ENCODE data around the gene SLC11A2.
"Not testable (repeated sequence)": the region's sequence is repeated elsewhere in the genome, so short reads cannot be mapped to it uniquely, and the experiment has no call there.

Gene SLC11A2

GRCh38 chr12:51025338-51025835 lies 797 bp downstream of the SLC11A2 start:
- DNase-seq = no peak

- no peak for DNase-seq
Measured at GRCh38 chr12:51023625-51024382, 2.4 kb downstream of the SLC11A2 start.

DNA sequence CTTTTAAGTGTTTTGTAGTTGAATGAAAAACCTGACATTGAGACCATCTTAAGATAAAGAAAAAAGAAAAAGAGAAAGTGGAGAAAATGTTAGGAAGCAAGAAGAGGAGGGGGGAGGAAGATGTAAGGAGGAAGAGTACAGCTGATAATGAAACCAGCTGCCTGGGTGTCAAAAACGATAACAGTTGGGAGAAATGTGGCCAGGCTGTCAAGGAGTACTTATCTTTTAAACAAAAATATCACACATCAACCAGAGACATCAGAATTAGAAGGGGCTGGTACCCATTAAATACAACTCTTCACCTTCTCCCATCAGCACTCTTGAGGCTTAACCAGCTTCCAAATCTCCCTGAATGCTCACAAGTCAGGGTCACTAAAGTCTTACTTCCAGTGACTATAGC lies 4.5 kb downstream of the SLC11A2 start:
- DNase-seq = no peak

DNA sequence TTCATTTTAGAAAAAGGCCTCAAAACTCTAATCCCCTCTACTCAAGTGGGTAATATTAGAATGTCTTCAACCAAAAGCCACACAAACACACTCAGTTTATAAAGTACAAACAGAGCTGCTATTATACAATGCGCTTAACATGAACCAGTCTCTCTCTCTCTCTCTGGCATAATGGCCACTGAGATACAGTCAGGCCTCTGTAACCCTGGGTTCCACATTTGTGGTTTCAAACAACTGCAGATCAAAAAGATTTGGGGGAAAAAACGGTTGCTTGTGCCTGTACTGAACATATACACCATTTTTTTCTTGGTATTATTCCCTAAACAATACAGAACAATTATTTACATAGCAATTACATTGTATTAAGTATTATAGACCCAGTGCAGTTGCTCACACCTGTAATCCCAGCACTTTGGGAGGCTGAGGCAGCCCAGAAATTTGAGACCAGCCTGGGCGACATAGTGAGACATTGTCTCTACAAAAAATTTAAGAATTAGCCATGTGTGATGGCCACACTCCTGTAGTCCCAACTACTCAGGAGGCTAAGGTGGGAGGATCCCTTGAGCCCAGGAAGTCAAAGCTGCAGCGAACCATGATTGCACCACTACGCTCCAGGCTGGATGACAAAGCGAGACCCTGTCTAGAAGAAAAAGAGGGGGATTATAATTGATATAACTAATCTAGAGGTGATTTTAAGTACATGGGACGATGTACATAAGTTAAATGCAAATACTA lies 5.6 kb downstream of the SLC11A2 start:
- DNase-seq = no peak

DNA sequence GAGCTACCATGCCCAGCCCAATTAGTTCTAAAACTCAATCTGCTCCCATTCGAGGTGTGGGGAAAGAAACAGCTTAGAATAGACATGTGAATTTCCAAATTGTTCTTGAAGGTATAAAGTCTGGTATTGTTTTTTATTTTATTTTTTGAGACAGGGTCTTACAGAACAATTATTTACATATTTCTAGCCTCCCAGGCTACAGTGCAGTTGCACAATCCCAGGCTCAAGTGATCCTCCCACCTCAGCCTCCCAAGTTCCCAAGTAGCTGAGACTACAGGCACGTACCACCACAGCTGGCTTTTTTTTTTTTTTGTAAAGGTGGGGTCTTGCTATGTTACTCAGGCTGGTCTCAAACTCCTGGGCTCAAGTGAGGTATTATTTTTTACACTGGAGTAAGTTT lies 6.3 kb downstream of the SLC11A2 start:
- DNase-seq = no peak

GRCh38 chr12:51018956-51019355 lies 7.2 kb downstream of the SLC11A2 start:
- DNase-seq = no peak

DNA sequence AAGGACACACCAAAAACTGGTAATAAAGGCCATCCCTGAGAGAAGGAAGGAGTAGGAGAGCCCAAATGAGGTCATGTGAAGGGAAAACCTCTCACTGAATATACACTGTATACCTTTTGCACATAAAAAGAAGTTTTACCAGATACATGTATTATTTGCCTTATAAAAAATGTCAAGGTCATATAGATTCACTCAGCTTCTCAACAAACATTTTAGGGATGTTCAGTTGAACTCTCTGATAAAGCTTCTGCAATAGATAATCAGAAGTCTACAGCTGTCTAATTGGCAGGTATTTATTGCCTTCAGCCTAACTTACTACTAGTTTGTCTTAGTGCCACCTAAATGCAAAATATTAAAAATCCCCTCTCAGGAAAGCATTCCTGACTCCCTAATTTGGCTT lies 8.7 kb downstream of the SLC11A2 start:
- DNase-seq = no peak

- DNase-seq = not testable (repeated sequence)
Measured at GRCh38 chr12:51014467-51014866, 11.7 kb downstream of the SLC11A2 start.

DNA sequence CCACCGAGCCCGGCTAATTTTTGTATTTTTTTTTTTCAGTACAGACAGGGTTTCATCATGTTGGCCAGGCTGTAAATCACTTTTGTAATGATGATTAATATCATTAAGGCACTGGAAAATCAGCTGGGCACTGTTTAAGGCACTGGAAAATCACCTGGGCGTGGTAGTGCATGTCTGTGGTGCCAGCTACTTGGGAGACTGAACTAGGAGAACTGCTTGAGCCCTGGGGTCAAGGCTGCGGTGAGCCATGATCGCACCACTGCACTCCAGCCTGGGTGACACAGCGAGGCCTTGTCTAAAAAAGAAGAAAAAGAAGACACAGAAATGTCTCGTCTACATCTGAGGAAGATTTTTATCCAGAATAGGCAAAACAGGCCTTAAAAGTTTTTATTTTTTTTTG lies 12.7 kb downstream of the SLC11A2 start:
- DNase-seq = no peak

- DNase-seq = no peak
Measured at GRCh38 chr12:51012570-51013236, 13.5 kb downstream of the SLC11A2 start.

GRCh38 chr12:51011955-51012354 lies 14.2 kb downstream of the SLC11A2 start:
- DNase-seq = no peak

DNA sequence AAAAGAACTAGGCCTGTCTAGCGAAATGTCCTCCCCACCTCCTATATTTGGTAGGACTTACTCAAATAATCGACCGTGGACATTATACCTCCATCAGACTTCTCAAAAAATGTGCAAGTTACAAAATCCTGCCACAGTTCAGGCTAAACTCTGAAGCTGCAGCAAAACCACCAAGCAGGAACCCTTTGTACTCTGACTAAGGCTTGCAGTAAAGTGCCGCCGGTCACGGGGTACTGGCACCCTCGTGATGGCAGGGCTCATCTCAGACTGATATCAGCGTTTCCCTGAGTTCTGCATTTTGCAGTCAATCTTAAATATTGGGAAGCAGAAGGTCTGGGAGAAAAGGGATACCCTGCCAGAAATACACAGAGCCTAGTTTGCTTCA lies 17.1 kb downstream of the SLC11A2 start:
- DNase-seq = no peak

DNA sequence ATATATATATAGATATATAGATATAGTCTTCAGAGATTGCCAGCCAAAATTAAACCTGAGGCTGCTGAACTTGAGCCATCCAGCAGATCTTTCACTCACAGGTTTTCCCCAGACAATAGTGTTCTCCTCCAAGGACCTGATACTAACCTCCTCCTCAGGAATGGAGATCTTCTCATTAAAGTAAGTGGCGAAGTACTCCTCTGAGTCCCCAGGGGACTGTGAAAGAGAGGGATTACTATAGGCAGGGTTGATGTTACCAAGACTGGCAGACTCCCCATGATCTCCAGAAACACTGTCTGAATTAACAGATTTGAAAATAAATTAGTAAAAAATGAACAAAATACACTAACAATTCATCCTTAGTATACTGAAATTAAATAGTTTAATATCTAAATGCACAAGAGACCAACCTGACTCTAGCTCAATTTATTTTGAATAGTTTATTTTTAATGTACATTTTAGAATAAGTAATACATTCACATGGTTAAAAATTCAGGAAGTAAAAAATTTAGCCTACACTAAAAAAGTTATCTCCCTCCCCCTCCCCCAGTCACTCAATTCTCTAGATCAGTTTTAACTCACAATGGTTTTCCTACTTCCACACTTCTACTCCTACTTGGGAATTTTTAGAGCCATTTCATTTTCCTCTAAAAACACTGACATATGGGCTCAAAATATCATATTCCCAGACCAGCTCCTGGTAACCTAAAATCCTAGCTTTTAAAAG lies 17.7 kb downstream of the SLC11A2 start:
- DNase-seq = no peak

DNA sequence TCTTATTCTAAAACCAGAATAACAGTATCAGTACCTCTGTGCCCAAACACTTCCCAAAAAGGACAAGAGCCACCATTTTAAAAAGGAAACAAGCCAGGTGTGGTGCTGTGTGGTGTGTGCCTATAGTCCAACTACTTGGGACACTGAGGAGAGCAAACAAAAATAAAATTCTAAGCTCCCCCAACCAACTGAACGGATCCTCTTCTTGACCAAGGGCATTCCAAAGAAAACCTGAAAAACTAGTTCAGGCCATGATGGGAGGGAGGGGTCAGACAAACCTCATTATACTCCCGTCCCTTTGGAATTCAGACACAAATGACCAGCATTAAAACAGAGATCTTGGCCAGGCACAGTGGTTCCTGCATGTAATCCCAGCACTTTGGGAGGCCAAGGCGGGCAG lies 20.5 kb downstream of the SLC11A2 start:
- no peak for DNase-seq

DNA sequence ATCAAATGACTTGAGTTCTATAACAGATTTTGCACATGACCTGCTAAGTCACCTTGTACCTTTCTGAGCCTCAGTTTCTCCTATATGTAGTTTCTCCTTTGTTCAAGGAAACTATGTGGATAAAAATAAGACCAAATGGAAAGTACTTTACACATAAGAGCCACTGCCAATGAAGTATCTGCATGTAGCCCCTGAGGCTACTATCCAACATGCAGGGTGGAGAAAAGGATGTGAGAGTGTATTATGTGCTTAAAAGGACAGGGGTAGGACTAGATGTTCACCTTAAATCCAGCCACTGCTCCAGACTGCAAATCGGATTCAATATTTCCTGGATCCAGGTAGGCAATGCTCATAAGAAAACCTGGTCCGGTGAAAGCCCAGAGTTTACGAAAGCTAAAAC lies 21.2 kb downstream of the SLC11A2 start:
- no peak for DNase-seq

- DNase-seq = no peak
Measured at GRCh38 chr12:51004504-51004903, 21.7 kb downstream of the SLC11A2 start.

DNA sequence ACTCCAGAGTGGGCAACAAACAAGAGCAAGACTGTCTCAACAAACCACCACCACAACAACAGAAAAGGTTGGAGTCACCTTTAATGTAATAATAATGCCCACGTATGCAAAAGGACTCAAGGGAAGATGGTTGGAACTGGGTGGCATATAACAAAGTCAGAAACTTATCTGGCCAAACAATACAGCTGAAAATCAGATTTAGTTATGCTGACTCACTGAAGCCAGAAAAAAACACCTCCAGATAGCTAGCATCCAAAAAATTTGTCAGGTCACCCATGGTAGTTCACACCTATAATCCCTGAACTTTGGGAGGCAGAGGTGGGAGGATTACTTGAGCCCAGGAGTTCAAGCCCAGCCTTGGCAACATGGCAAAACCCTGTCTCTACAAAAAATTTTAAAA lies 24.4 kb downstream of the SLC11A2 start:
- no peak for DNase-seq

- no peak for DNase-seq
Measured at GRCh38 chr12:51000245-51000644, 25.9 kb downstream of the SLC11A2 start.

GRCh38 chr12:50999093-50999492 lies 27.1 kb downstream of the SLC11A2 start:
- DNase-seq = no peak

GRCh38 chr12:50992819-50993218 lies 33.4 kb downstream of the SLC11A2 start:
- DNase-seq = no peak

- no peak for DNase-seq
Measured at GRCh38 chr12:50991291-50991690, 34.9 kb downstream of the SLC11A2 start.

GRCh38 chr12:50990791-50991190 lies 35.4 kb downstream of the SLC11A2 start:
- DNase-seq = no peak

- no peak for DNase-seq
Measured at GRCh38 chr12:50990147-50990727, 35.9 kb downstream of the SLC11A2 start.
